GM21381 (cell line): ENCODE measurements around the gene TEAD1.

Source experiments
- ATAC-seq: cut with Tn5 transposase; IDR thresholded peaks from one replicate; pipeline ENCODE4 v1.9.1; 2021; ENCODE audit warnings: mild to moderate bottlenecking, moderate library complexity; ENCODE audit not compliant: unreplicated experiment

Gene TEAD1

DNA sequence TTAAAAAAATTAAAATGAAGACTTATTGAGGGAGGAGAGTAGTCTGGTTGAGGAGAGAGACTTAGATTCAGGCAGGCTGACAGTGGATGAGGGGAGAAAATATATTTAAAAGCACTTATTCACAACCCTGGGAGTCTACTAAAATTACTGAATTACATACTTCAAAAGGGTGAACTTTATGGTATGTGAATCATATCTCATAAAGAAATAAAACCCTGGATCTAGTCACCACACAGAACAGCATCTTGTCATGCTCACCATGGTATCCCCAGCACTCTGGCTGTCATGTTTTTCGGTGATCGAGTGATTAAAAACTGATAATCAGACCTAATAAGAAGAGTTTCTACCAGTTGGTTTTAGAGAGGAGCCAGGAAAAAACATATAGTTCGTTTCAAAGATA is 11.0 kb downstream of the TEAD1 start:
- ATAC-seq: no peak

DNA sequence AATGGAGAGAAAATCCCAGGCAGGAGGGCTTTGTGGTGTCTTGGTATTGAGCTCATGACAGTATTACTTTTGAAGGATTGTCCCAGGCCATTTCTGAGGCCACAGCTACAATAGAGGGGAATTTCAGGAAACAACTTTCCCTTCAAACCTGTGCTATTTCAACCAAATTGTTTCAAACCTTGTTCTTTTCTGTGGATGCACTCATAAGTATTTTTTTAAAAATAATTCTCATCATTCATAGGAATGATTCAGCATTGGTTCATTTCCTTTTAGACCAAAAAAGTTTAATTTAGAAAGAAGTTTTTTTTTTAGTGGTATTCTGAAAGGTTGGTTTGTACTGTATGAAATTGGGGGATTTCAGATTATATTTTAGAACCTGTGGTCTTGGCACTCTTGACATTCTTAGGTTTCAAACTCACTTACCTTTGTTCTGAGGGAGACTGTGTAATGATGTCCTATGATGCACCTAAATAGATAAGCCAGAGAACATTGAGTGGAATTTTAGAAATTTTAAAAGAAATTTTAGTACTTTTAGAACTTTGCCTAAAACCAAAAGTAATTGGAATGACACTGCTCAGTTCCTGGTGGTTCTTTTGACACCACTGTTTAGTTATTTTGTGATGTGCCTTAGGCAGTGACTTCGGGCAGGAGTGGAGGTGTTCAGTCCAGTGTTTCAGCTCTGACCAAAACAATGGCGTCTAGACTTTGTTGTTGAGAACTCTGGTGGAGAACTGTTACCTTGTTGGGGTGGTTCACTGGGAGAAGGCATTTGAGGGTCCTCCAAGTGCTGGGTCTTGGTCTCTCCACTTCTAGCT is 12.2 kb downstream of the TEAD1 start:
- no peak for ATAC-seq

DNA sequence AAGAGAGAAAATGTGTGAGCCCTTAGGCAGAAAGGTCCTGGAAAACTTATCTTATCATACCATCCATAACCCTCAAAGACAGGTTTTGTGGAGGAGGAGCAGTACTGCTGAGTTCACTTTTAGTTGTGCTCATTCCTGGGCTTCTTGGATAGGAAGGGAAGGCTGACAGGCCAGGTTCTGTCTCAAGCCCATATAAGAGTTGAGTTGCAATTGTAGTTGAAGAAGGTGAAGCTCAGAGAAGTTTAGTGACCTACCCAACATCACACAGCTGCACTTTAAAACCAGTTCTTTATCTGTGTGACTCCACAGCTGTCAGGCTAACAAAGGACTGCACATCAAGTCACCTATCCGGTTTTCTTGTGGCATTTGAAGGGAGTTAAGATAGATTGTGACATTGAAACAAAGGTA is 13.0 kb downstream of the TEAD1 start:
- ATAC-seq: no peak

DNA sequence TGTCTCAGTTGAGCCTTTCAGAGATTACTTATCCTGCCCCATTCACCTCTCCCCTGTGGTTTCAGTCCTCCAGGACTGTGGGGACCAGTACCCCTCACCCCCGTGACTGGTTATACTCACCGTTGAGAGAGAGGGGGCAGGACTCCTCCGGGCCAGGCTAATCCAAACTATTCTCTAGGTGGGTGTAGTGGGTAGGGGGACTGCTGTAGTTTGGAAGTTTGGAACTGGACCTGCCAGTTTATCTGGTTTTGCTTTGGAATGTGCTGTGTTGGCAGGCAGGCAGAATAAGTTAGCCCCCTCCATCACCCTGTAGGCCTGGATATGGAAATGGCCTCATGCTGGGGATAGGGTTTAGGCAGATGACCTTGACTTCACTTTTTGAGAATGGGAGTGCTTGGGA is 13.5 kb downstream of the TEAD1 start:
- ATAC-seq: no peak

DNA sequence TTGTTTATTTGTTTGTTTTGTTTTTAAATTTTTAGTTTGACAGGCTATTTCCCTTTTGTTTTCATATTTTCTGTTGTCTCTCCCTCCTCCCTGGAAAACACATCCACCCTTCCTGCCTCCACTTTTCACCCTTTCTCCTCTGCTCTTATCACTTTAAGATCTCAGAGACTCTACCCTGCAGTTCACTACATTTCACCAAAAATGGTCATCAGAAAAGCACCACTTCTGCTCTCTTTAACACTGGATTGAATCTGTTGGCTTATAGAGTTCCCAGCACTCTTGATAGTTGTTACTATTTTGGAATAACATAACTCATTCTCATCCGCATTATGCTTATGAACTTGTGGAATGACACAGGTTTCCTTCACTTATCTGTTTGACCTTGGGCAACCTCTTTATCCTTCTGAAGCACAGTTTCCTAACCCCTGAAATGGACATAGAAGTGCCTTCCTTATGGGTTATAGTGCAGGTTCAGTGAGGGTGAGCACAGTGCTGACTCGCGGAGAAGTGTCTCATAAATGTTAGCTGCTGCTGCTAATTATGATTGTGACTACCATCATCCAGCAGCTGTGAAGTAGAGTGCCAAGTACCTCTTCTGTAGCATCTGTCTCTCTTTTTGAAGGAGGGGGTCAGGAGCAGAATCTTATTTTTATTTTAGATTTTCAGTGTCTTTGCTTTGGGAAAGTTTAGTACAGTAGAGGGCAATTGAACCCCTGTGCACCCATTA is 15.0 kb downstream of the TEAD1 start:
- no peak for ATAC-seq

DNA sequence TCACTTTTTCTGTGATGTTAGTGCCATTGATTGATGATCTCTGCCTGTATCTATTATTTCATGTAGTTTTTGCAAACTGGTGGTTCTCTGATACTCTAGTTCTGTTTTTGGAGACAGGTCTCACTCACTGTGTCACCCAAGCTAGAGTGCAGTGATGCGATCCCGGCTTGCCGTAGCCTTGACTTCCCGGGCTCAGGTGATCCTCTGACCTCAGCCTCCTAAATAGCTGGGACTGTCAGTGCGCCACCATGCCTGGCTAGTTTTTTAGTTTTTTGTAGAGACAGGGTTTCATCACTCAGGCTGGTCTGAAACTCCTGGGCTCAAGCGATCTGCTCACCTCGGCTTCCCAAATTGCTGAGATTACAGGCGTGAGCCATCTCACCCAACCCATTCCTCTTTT is 16.4 kb downstream of the TEAD1 start:
- no peak for ATAC-seq

DNA sequence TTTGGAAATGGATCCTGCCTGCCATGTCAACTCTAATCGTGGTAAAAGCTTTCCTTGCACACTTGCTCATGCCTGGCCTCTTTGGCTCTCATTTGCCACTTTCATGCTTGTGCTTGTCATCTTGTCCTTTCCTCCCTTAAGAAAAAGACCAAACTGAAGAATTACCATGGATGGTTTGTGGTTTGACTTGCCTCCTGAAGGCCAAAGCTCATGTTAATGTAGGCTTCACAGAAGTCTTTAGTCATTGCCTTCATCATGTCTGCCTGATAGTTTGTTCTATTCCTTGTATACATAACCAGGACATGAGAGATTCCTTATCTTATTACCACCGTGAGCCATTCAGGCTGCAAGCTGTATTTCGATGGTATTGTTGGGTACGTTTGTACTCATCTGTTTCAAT is 17.3 kb downstream of the TEAD1 start:
- no peak for ATAC-seq

DNA sequence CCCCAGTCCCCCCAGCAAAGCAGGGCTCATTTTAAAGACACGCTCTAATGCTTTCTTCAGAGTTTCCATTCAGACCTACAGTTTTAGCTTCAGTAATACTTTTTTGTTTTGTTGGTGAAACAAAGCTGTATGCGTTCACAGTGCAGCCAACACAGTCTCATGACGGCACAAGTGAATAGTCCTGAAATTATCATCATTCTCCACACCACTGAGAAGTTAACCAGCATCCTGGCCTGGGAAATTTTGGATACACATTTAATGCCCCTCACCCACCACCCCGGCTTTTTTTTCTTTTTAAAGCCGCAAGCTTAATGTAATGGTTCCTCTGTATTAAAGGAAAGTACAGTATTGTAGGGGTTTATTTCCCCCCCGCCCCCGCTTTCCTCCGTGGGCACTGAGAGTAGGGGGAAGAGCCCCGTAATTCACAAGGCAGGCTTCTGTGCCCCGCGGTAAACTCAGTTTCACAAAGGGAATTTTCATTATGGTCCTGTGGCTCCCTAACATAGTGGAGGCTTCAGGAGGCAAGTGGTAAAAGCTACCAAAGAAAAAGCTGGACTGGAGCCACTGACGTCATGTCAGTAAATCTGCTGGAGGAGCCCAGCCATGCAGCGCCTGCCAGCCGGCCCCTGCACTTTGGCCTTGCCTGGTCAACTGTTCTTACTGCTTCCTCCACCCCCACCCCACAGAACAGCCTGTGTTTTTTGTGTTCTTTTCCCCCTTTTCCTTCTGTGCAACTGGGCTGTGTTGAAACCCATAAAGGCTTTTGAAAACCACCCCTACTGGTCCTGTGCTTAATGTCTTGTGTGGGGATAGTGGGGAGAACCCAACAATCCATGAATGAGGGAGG is 18.2 kb downstream of the TEAD1 start:
- ATAC-seq: no peak

DNA sequence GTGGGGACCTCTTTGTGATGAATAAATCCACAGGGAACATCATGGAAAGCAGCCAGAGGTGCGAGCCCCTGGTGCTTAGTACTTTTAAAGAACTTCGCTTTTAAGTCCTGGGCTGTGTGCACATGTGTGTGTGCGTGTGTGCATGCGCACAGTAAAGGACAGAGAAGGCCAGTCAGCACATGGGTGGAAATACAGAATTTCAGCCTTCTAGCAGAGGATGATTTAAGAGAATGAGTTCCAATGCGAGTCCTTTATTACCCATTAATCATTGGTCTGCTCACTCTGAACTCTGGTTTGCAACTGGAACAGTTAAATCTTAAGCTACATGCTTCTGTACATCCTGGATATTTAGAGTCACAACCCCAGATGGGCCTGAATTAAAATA is 18.9 kb downstream of the TEAD1 start:
- ATAC-seq: no peak

DNA sequence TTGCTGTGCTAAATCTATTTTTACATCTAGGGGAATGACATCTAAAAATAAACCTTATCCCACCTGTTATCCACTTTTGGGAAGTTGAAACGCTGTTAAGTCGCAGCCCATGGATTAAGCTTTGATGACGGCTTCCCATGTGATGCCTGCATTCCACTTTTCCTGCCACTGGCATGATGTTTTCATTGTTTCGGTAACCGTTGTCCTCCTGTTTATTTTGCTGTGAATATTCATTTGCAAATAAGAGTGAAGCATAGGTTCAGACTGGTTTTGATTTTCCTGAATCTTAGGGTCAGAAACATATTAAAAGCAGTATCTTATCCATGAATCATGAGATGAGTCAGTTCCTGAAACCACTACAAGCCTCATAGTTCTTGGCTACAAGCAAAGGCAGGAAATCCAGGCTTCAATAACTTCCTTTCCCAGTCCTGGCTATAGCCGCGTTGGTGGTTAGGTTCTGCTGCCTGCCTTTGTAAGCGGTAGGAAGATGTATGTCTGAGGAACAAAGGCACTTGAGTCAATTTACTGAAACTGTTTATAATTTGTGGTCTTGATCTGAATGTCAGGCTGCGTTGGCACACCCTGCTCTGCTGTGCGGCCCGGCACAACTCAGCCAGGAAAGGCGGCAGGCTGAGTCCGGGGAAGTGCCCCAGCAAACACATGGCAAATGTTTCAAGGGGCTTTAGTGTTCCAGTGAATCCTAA is 19.4 kb downstream of the TEAD1 start:
- ATAC-seq: no peak

DNA sequence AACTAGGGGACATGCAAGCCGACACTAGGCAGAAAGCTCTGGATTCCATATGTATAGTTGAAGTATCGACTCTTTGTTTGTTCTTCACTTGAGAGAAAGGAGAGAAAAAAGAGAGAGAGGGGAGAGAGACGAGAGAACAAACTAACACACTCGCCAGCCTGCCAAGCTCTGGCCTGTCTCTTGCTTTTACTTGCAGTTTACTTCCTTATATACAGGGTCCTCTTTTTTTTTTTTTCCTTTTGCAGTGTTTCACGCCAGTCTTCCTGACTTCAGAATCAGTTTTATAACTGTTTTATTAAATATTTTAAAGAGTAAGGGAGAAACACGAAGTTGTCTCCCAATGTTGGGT is 19.9 kb downstream of the TEAD1 start:
- ATAC-seq: no peak

DNA sequence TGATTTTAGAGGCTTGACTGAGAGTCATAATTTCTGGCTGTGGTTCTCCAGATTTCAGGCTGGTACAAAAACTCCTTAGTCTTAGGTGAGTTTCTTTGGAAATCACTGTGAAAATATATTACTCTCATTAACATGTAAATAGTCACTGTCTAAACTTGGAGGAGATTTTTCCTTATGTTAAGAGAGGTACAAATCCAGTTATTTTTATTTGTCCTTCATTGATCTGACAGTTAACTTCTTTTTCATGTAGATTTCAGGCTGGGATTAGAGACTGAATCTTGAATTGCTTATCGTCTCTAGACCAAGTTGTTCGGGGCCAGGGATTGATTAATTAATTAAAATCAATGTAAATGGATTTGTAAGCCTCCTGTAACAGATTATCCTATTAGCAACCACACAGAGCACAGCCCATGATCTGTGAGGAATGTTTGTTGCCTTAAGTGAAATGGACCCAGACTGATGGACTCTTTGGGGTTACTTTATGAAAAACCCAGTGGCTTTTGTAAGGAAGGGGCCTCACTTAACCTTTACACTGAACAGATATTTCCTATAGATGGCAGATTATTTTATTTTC is 21.1 kb downstream of the TEAD1 start:
- no peak for ATAC-seq

DNA sequence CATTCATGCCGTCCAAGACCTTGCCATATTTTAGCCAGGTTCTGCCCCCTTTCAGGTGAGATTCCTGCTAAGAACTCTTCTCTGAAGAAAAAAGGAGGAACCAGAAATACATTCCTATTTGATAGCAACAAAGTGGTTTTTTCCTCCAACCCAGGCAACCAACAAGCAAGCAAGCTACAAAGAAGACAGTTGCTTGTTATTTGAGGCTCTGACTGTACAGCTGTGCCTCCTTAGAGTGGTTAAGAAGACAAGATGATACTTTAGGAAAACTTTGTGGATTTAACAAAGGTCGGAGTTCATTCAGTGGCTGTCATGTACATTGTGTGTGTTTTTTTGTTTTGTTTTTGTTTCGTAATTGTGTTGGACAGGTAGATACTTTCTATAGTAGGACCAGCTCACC is 21.7 kb downstream of the TEAD1 start:
- ATAC-seq: no peak

DNA sequence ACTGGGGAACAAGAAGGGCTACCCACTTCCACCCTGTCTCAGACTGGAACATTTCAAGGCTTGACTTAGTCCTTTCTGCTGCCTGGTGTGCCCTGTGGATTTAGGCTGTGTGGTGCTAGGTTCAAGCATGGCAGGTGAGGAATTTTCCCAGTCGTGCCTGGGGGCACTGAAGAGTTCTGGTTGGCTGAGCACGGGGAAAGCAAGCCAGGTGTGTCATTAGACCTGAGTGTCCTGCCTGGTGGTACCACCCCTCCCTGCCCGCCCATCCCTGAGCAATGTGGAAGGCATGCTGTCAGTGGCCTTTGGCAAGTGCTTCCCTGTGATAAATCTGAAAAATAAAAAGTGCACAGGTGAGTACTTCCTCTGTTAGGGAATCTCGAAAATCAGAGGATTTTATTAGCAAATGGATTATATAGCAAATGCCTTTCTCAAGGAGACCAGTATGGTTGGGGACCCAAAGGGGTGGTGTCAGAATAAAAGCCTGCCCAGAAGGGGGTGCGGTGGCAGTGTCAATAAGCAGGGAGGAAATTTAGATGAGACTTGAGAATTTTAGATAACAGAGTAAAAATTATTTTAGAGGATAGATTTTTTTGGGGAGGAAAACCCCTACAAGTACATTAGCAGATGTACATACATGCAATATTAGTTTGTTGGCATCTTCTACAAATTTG is 22.8 kb downstream of the TEAD1 start:
- no peak for ATAC-seq

DNA sequence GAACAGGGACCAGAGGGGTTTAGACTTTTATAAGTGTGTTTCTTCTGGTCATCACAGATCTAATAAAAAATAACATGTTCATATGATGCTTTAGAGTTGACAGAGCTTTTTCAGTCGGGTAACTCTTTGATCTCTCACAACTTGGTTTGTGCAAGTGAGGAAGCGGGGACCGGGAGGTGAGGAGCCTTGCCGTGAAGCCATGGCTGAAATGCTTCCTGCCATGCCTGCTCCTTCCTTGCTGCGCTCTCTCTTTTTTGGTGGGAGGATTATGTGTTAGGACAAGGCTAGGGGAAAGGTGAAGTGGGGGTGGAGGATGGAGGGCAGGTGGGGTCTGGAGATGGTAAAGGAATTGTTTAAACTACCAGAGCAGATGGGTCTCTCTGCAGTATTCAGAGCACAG is 23.8 kb downstream of the TEAD1 start:
- no peak for ATAC-seq

DNA sequence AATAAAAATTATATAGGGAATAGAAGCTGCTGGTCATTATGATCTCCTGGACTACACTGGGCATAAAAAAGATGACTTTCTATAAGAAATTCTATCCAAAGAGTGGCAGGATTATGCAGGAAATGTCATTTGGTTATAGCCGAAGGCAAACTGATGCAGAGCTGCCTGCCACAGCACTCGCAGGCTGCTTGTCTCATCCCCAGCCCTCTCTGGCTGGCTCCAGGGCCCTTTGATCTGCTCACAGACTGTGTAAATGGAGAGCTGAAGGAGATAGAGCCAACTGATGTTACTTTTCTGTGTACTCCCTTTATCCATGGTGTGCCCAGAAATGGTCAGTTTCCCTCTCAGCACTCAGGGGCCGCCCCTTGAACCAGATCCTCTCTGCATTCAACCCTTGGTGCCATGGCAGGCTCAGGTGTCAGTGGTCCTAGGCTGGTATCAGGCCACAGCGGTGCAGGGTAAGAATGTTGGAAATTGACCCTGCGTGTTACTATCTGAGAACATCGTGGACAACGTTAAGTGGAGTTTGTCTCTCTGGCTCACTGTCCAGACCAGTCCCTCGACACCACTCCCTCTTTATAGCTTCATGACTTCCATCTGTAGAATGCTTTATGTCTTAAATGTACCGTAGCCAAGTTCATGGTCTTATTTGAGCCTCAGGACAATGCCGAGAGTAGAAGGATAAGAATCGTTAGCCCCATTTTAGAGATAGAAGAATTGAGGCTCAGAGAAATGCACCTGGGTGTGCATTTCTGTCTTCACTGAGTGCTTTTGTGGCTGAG is 27.8 kb downstream of the TEAD1 start:
- no peak for ATAC-seq

DNA sequence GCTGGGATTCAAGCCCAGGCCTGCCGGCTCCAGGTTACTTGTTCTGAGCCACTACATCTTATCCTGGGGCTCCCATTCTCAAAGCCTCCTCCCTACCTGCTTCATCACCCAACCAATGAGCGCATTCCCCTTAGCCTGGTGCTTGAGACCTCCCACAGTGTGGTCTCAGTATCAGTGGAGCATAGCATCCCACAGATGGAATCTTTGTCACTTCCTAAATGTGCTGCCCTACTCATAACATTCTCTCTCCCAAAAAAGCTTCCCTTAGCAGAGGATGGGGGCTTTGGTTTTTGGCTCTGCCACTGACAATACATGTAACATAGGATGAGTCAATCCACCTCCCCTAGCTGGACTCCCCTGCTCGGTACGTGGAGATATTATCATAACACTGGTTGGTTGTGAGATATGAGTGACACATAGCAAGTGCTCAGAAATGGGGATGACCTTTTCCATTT is 28.8 kb downstream of the TEAD1 start:
- ATAC-seq: no peak

DNA sequence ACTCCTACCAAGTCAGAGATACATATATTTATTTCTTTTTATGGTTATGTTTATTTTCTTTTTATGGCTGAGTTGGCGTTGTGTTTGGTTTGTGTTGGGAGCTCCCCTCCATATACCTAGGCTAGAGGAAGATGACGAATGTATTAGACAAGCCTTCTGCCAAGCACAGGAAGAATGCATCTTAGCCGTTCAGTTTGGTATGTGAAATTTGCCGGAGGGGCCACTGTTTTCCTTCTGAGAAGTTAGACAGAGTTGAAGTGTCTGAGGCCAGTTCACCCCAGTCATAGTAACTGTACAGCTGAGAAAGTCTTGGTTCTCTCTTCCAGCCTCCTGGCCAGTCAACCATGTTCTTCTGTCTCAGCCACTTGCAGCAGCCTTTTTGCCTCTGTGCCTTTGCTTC is 29.8 kb downstream of the TEAD1 start:
- no peak for ATAC-seq

DNA sequence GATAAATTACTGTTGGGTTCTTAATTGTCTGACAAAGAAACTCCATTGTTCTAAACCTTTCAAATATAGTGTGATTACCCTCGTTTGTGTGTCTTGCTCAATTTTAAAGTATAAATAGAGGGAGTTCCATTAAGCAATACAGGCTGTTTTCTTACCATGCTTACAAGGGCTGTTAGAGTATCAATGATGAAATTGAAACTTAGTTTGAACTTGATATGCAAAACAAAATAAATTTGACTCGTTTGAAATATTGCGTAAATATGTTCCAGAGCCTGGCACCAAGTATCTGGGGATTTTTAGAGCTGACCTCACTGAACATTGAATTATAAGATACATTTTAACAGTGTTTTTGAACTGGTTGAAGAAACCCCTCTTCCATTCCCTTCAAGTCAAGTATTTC is 31.7 kb downstream of the TEAD1 start:
- no peak for ATAC-seq
